HepG2 (cell line): ENCODE measurements around the gene SLC38A3. TPM values are rescaled to one million over a fixed set of nuclear protein-coding genes. Genes with fewer than 3 reads are reported as not detected.

Source experiments
- ATAC-seq: fragments of 200-7000 bp; cut with Tn5 transposase; 3 replicates; pipeline ENCODE4 v1.9.1; 2020; ENCODE audit warnings: mild to moderate bottlenecking, moderate library complexity
- BruUV-seq: library from RNA; stranded (reverse); fragments of 400-500 nt; replicated peaks from 2 replicates; lab custom pipeline; 2021; lab: Mats Ljungman, UMichigan
- CTCF ChIA-PET: fragments of 300-600 bp; formaldehyde crosslinking; extraction: SDS; loops from one replicate; lab custom pipeline; 2021; ENCODE audit warnings: low total read pairs, inconsistent platforms, low intra/inter-chr PET ratio; lab: Yijun Ruan, JAX
- POLR2A ChIA-PET: fragments of 350-600 bp; sonication (Branson Sonifier 250); formaldehyde crosslinking; loops from one replicate; lab custom pipeline; 2020; ENCODE audit warnings: antibody characterized with exemption, inconsistent platforms; lab: Yijun Ruan, JAX
- DNase-seq: peaks from one replicate; pipeline ENCODE4 v3.0.0-alpha.2; 2015; ENCODE audit warnings: low spot score
- FAIRE-seq: peaks from 3 replicates; lab custom pipeline; 2011; peaks lifted over from hg19 to GRCh38; lab: Jason Lieb, UNC
- H2AFZ ChIP-seq: one replicate; pipeline ENCODE4 v1.6.1; 2011; ENCODE audit warnings: low read length, inconsistent platforms
- H3K27ac ChIP-seq: fragments of 300-600 bp; 3 replicates; pipeline ENCODE4 v1.8.0; 2011; ENCODE audit warnings: mixed run types, mild to moderate bottlenecking, mixed read lengths, low read length, inconsistent platforms; ENCODE audit not compliant: insufficient read depth; ENCODE audit errors: extremely low read length
- H3K27me3 ChIP-seq, 2 experiments: fragments of 200-600 bp in 1 of 2; 2 replicates in 1 of 2; 3 replicates in 1 of 2; pipeline versions ENCODE4 v1.6.0 to v1.8.0; 2011; ENCODE audit warnings: low read length in 2 of 2, mild to moderate bottlenecking in 2 of 2, moderate library complexity in 2 of 2, inconsistent platforms in 1 of 2; ENCODE audit not compliant: insufficient read depth in 2 of 2, control insufficient read depth in 1 of 2
- H3K36me3 ChIP-seq, 2 experiments: fragments of 200-600 bp in 1 of 2; replicated peaks in 1 of 2; 2 replicates in 1 of 2; 3 replicates in 1 of 2; pipeline versions ENCODE4 v1.5.1 to v1.8.0; 2011; ENCODE audit warnings: low read length in 2 of 2, inconsistent platforms in 1 of 2; ENCODE audit not compliant: insufficient read depth in 2 of 2, control insufficient read depth in 1 of 2
- H3K4me1 ChIP-seq: 2 replicates; pipeline ENCODE4 v1.5.1; 2012; ENCODE audit warnings: low read length, inconsistent platforms; ENCODE audit not compliant: insufficient read depth
- H3K4me2 ChIP-seq: 2 replicates; pipeline ENCODE4 v1.6.0; 2011; ENCODE audit warnings: low read depth, low read length, inconsistent platforms
- H3K4me3 ChIP-seq, 3 experiments: fragments of 200-600 bp in 1 of 3; sonication (generic), shearing (Covaris generic) in 1 of 3; replicated peaks in 1 of 3; 2 replicates each; pipeline ENCODE4 v1.5.1; 2011 to 2016; ENCODE audit warnings: low read length in 3 of 3, inconsistent platforms in 2 of 3, low read depth in 2 of 3, mild to moderate bottlenecking in 2 of 3, control low read depth in 1 of 3, mixed read lengths in 1 of 3; ENCODE audit not compliant: insufficient read depth in 1 of 3
- H3K79me2 ChIP-seq: one replicate; pipeline ENCODE4 v1.6.1; 2011; ENCODE audit warnings: low read length, inconsistent platforms; ENCODE audit not compliant: insufficient read depth
- H3K9ac ChIP-seq: 2 replicates; pipeline ENCODE4 v1.6.0; 2011; ENCODE audit warnings: mild to moderate bottlenecking, low read depth, low read length, inconsistent platforms; ENCODE audit not compliant: insufficient read depth
- H3K9me3 ChIP-seq: 2 replicates; pipeline ENCODE4 v1.5.1; 2012; ENCODE audit warnings: mild to moderate bottlenecking, low read length
- H4K20me1 ChIP-seq: 2 replicates; pipeline ENCODE4 v1.6.0; 2011; ENCODE audit warnings: inconsistent platforms, mild to moderate bottlenecking, low read length, moderate library complexity; ENCODE audit not compliant: insufficient read depth
- FOXC1 ChIP-seq: sonication (generic); formaldehyde crosslinking; IDR thresholded peaks from 2 replicates; pipeline ENCODE4 v1.8.0; 2022; ENCODE audit warnings: mild to moderate bottlenecking, missing genetic modification reagents, borderline replicate concordance
- FOXJ3 ChIP-seq: sonication (generic); formaldehyde crosslinking; IDR thresholded peaks from 2 replicates; pipeline ENCODE4 v1.4.0; 2020; ENCODE audit warnings: missing genetic modification reagents, mild to moderate bottlenecking, borderline replicate concordance
- NR3C1 ChIP-seq: sonication (generic); formaldehyde crosslinking; IDR thresholded peaks from 2 replicates; pipeline ENCODE4 v1.4.0; 2020; ENCODE audit warnings: missing genetic modification reagents
- PAXIP1 ChIP-seq: sonication (generic); formaldehyde crosslinking; conservative IDR thresholded peaks from 2 replicates; pipeline ENCODE4 v1.4.0; 2020; ENCODE audit warnings: mild to moderate bottlenecking, missing genetic modification reagents, moderate library complexity
- RAD21 ChIP-seq: fragments of 450-650 bp; formaldehyde crosslinking; IDR thresholded peaks from 2 replicates; pipeline ENCODE4 v1.5.0; 2020; ENCODE audit warnings: mild to moderate bottlenecking
- SMC3 ChIP-seq: IDR thresholded peaks from 2 replicates; pipeline ENCODE4 v1.6.1; 2011; ENCODE audit warnings: low read length, improper control_type of control experiment
- TCF7 ChIP-seq: sonication (generic); IDR thresholded peaks from 2 replicates; pipeline ENCODE4 v1.6.1; 2016; ENCODE audit warnings: antibody characterized with exemption, low read depth
- ZMYM3 ChIP-seq: sonication (generic); formaldehyde crosslinking; IDR thresholded peaks from 2 replicates; pipeline ENCODE4 v1.5.1; 2020; ENCODE audit warnings: mild to moderate bottlenecking, missing genetic modification reagents
- ZNF782 ChIP-seq: sonication (generic); formaldehyde crosslinking; IDR thresholded peaks from 2 replicates; pipeline ENCODE4 v1.4.0; 2020; ENCODE audit warnings: missing genetic modification reagents, mild to moderate bottlenecking, borderline replicate concordance
- ZSCAN20 ChIP-seq: sonication (generic); formaldehyde crosslinking; IDR thresholded peaks from 2 replicates; pipeline ENCODE4 v1.4.0; 2020; ENCODE audit warnings: missing genetic modification reagents, mild to moderate bottlenecking, borderline replicate concordance
- WGBS: methylation state at CpG from one replicate; pipeline ENCODE4 v1.1.6; 2017; ENCODE audit warnings: low lambda C conversion rate; 5-methylcytosine and 5-hydroxymethylcytosine counted together
- in situ Hi-C: cut with HindIII; loops from 2 replicates; pipeline ENCODE4 v1.10.0; 2017; ENCODE audit warnings: low pct_unique_long_range_greater_than_20kb; ENCODE audit not compliant: extremely low pct_ligation_motif_present
- intact Hi-C: fragments of 100-400 bp; cut with micrococcal nuclease; formaldehyde crosslinking; loops from one replicate; pipeline ENCODE4 v1.10.0; 2022; ENCODE audit not compliant: unreplicated experiment
- polyA plus RNA-seq, 8 experiments: library from polyadenylated mRNA; depleted of rRNA in 3 of 8; stranded (reverse) in 7 of 8; unstranded in 1 of 8; fragments of >200 nt; fragmentation: Illumina TruSeq in 4 of 8; extraction: Trizol in 4 of 8; gene quantifications; 2 replicates each; pipeline versions ENCODE4 v1.2.1 to v1.2.3, GENCODE V29; 2011 to 2016; ENCODE audit warnings: low read depth in 4 of 8, missing spikeins in 1 of 8, mixed read lengths in 1 of 8; ENCODE audit not compliant: insufficient read depth in 1 of 8
- total RNA-seq, 5 experiments: library from RNA; depleted of rRNA; stranded (reverse); fragments of >200 nt; fragmentation: Illumina TruSeq; extraction: Trizol; gene quantifications; 2 replicates each; pipeline ENCODE4 v1.2.3, GENCODE V29; 2016; ENCODE audit warnings: low read depth in 1 of 5
- TF ChIP-seq, protein P1 (sequence below): sonication (generic); formaldehyde crosslinking; IDR thresholded peaks from 2 replicates; pipeline ENCODE4 v1.4.0; 2020; ENCODE audit warnings: missing genetic modification reagents, mild to moderate bottlenecking, borderline replicate concordance
- TF ChIP-seq, protein P2 (sequence below): sonication (generic); formaldehyde crosslinking; IDR thresholded peaks from 2 replicates; pipeline ENCODE4 v1.8.0; 2022; ENCODE audit warnings: low read depth, missing genetic modification reagents
- TF ChIP-seq, protein P3 (sequence below): sonication (generic); formaldehyde crosslinking; IDR thresholded peaks from 2 replicates; pipeline ENCODE4 v1.5.0; 2020; ENCODE audit warnings: mild to moderate bottlenecking, missing genetic modification reagents, moderate library complexity

SLC38A3 gene
- total and polyA plus RNA-seq, 2 of the 13 experiments (the other 11 are each of a cell fraction or from before 2014, with no cell fraction given), result 29.8 to 164 TPM

DNA sequence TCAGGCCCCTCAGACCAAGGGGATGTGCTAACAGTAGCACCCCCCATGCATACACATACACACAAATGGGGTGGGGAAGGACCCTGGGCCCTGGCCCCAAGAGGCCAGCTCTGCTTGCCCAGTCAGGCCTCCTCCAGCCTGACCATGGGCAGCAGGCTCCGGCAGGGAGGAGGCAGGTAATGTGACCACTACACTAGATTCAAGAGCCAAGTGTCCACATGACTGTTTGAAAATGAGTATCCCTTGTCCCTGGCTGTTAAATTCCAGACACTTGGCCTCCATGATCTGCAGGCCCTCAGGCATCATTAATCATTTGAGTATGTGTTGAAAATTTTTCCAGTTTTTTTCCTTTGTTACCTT, 17.1 kb downstream of the SLC38A3 start (continued):
- TF ChIP-seq FOXJ3 (CRISPR knock-in tag) (no peak), NR3C1 (CRISPR knock-in tag) (no peak), ZNF782 (peak; percentile 8; the same call in 1 of the 2 replicates), ZMYM3 (CRISPR knock-in tag) (0 out of 2 replicates have a peak, but pooled peaks have one; percentile 3), RAD21 (no peak)
- TF ChIP-seq, all 625 proteins: peak for 13

DNA sequence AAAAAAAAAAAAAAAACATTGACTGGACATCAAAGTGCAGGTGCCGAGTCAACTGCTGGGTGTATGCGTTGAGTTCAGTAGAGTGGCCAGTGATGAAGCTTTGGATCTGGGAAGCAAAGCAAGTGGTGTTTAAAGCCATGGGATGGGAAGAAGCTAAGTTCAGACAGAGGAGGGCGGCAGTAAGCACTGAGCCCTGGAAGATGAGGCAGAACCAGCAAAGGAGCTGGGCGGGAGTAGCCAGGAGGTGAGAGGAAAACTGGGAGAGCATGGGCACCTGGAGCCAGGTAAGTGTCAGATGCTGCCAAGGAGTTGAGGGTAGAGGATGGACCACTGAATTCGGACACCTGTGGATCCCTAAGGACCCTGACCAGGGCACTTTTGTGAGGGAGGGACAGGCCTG, 19.6 kb downstream of the SLC38A3 start:
- DNase-seq (no peak), FAIRE-seq (no peak), ATAC-seq (no peak)
- ChIA-PET POLR2A (interaction anchor here (0.7 to 7.3 kb wide), 7 partner anchors 11 to 267 kb away, joined by 4 to 117 read pairs (median 5); partner anchors contain the start of gene GNAI2), CTCF (interaction anchor here (0.8 to 9.0 kb wide), 2 partner anchors 31 to 48 kb away, joined by 3 to 265 read pairs; partner anchors contain the start of gene GNAT1)
- no TSS peak for BruUV-seq
- H2AFZ ChIP-seq, result no peak overlapping the region
- H3K79me2 ChIP-seq, result no peaks in the 10 kb centered on the region
- H3K4me2 ChIP-seq, result peak overlapping the region; percentile 44
- H3K9ac ChIP-seq, result no peak overlapping the region
- peaks cover 2 to 6% of the 10 kb centered on the region in 2 experiments; a peak in 3 of 5 replicates for H3K36me3 ChIP-seq
- peak overlapping the region in 1 of 3 experiments; percentile 40; a peak in 1 of 6 replicates for H3K4me3 ChIP-seq
- no peaks in the 10 kb centered on the region for H4K20me1 ChIP-seq
- in situ Hi-C loops (loop anchor here (5.0 kb wide), 2 partner anchors 32 to 48 kb away; partner anchors contain the start of gene GNAT1), intact Hi-C loops (loop anchor here (5.0 kb wide), 1 partner anchor 48 kb away; no protein-coding TSS in a partner anchor)
- peaks cover 84% of the 10 kb centered on the region for H3K4me1 ChIP-seq
- H3K27me3 ChIP-seq, result no peaks in the 10 kb centered on the region
- WGBS, result 16% methylated on average over 5 of the region's 5 CpGs
- H3K9me3 ChIP-seq, result no peaks in the 10 kb centered on the region
- no peak overlapping the region for H3K27ac ChIP-seq
- TF ChIP-seq, protein P1, sequence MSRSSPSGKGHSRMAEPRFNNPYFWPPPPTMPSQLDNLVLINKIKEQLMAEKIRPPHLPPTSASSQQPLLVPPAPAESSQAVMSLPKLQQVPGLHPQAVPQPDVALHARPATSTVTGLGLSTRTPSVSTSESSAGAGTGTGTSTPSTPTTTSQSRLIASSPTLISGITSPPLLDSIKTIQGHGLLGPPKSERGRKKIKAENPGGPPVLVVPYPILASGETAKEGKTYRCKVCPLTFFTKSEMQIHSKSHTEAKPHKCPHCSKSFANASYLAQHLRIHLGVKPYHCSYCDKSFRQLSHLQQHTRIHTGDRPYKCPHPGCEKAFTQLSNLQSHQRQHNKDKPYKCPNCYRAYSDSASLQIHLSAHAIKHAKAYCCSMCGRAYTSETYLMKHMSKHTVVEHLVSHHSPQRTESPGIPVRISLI (CRISPR knock-in tag), result peak; percentile 76; the same call in 1 of the 2 replicates
- TF ChIP-seq, protein P2, sequence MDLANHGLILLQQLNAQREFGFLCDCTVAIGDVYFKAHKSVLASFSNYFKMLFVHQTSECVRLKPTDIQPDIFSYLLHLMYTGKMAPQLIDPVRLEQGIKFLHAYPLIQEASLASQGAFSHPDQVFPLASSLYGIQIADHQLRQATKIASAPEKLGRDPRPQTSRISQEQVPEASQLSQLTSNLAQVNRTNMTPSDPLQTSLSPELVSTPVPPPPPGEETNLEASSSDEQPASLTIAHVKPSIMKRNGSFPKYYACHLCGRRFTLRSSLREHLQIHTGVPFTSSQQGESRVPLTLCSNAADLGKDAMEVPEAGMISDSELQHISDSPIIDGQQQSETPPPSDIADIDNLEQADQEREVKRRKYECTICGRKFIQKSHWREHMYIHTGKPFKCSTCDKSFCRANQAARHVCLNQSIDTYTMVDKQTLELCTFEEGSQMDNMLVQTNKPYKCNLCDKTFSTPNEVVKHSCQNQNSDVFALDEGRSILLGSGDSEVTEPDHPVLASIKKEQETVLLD, result no peak
- TF ChIP-seq ZSCAN20 (no peak), PAXIP1 (CRISPR knock-in tag) (0 out of 2 replicates have a peak, but pooled peaks have one; percentile 16), FOXC1 (CRISPR knock-in tag) (0 out of 2 replicates have a peak, but pooled peaks have one; percentile 28), SMC3 (0 out of 2 replicates have a peak, but pooled peaks have one; percentile 9), TCF7 (0 out of 2 replicates have a peak, but pooled peaks have one; percentile 41)
- TF ChIP-seq, protein P3, sequence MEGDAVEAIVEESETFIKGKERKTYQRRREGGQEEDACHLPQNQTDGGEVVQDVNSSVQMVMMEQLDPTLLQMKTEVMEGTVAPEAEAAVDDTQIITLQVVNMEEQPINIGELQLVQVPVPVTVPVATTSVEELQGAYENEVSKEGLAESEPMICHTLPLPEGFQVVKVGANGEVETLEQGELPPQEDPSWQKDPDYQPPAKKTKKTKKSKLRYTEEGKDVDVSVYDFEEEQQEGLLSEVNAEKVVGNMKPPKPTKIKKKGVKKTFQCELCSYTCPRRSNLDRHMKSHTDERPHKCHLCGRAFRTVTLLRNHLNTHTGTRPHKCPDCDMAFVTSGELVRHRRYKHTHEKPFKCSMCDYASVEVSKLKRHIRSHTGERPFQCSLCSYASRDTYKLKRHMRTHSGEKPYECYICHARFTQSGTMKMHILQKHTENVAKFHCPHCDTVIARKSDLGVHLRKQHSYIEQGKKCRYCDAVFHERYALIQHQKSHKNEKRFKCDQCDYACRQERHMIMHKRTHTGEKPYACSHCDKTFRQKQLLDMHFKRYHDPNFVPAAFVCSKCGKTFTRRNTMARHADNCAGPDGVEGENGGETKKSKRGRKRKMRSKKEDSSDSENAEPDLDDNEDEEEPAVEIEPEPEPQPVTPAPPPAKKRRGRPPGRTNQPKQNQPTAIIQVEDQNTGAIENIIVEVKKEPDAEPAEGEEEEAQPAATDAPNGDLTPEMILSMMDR (CRISPR knock-in tag), result peak; percentile 36
